HG03108 (cell line): Measurements from ENCODE around the gene NIPBL.
A peak's percentile ranks its signal among the peaks of the same experiment; 100 is the strongest.
"Not testable (repeated sequence)": the region's sequence is repeated elsewhere in the genome, so short reads cannot be mapped to it uniquely, and the experiment has no call there.

Experiments
- ATAC-seq: cut with Tn5 transposase; IDR thresholded peaks from one replicate; pipeline ENCODE4 v1.9.1; 2021; ENCODE audit warnings: moderate library complexity; ENCODE audit not compliant: unreplicated experiment

NIPBL gene

GRCh38 chr5:37082977-37083376 is 206.4 kb downstream of the NIPBL start:
- not testable (repeated sequence) for ATAC-seq

DNA sequence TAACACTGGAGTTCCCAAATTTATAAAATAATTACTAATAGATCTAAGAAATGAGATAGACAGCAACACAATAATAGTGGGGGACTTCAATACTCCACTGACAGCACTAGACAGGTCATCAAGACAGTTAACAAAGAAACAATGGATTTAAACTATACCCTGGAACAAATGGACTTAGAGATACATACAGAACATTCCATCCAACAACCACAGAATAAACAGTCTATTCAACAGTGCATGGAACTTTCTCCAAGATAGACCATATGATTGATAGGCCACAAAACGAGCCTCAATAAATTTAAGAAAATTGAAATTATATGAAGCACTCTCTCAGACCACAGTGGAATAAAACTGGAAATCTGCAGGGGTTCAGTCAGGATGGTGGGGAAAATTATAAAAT is 209.5 kb downstream of the NIPBL start:
- not testable (repeated sequence) for ATAC-seq

DNA sequence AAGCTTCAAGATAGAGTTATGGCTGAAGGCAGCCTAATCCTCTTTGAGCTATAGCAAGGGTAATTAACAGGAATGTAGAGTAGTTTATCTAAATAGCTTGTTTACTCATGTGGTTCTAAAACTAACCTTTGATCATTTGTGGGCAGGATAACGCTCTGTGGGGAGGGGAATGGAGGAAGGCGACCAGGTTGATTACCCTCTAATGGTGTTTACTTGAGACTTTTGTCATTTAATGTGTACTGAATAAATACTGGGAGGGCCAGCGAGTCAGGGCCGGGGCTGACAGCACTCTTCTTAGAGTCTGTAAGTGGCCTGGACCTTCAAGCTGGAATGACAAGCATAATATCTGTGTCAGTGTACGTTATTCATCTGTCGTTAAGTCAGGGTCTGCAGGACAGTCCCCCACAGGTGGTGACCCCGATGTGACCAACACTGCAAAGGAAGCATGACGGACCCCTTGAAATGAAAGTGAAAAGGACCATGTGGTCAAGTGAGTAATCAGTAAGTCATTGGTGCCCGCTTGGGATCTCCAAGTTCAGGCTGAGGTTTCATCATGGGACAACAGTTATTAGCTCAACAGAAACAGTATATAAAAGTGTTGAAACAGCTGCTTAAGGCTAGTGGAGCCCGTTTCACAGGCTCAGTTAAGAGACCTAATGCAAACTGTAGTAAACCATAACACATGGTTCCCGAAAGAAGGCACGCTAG is 210.1 kb downstream of the NIPBL start:
- no peak for ATAC-seq

DNA sequence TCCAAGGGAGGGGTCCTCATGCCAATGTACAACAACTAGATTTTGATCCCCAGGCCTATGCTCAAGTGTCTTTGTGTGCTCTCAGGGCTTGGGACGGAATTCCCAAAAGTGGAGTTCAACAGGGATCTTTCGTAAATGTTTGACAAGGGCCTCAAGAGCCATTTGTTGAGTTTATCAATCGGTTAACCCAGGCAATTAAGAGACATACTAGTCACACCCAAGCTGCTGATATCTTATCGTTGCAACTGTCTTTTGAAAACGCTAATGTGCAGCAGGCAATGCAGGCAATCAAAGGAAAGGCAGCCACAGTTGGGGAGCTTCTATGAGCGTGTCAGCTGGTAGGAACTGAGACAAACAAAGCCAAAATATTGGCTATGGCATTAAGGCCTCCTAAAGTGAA is 211.4 kb downstream of the NIPBL start:
- no peak for ATAC-seq

DNA sequence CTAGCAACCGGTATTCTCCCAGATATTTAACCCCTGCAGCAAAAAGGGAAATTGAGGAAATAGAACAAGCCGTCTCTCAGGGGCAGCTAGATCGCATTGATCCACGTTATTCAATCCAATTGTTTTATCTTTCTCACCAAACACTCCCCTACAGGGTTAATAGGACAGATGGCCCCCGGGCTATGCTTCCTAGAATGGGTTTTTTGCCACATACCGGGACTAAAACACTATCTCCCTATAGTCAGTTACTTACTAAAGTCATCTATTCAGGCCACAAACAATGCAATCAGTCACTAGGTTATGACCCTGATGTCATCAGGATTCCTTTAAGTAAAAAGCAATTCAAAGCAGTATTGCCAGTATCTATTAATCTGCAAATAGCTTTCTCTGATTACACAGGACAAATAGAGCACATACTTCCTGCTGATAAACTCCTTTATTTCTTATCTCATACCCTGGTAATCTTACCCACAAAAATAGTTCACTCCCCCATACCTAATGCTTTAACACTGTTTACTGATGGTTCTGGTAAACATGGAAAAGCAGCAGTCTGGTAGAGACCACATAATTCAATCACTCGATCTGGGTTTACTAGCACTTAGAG is 213.7 kb downstream of the NIPBL start:
- ATAC-seq = no peak

GRCh38 chr5:37090781-37091180 is 214.2 kb downstream of the NIPBL start:
- no peak for ATAC-seq

DNA sequence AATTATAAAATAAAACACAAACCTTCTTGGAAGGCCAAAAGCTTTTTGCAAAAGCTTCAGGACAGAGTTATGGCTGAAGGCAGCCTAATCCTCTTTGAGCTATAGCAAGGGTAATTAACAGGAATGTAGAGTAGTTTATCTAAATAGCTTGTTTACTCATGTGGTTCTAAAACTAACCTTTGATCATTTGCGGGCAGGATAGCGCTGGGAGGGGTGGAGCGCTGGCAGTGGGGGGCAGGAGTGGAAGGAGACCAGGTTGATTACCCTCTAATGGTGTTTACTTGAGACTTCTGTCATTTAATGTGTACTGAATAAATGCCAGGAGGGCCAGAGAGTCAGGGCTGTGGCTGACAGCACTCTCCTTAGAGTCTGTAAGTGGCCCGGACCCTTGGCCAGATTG is 217.2 kb downstream of the NIPBL start:
- ATAC-seq = not testable (repeated sequence)

GRCh38 chr5:37099267-37099666 is 222.7 kb downstream of the NIPBL start:
- not testable (repeated sequence) for ATAC-seq

- no peak for ATAC-seq
These were observed 226.7 kb downstream of the NIPBL start for GRCh38 chr5:37103302-37103701.

GRCh38 chr5:37109338-37109737 is 232.8 kb downstream of the NIPBL start:
- no peak for ATAC-seq

DNA sequence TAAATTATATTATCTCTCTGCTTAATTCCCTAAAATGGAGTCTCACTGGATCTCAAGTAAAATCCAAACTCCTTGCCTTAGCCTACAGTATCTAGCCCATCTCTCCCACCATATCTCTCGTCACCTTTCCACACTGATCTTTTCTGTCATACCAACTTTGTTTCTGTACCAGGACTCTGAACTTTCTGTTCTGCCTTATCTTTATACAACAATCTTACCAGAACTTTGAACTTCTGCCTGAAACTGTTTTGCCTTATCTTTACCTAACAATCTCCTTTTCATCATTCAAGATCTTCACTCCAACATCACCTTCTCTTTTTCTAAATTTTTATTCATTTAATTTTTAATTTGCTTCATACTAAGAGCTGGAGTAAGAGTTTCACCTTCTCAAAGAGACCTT is 233.6 kb downstream of the NIPBL start:
- ATAC-seq = no peak

DNA sequence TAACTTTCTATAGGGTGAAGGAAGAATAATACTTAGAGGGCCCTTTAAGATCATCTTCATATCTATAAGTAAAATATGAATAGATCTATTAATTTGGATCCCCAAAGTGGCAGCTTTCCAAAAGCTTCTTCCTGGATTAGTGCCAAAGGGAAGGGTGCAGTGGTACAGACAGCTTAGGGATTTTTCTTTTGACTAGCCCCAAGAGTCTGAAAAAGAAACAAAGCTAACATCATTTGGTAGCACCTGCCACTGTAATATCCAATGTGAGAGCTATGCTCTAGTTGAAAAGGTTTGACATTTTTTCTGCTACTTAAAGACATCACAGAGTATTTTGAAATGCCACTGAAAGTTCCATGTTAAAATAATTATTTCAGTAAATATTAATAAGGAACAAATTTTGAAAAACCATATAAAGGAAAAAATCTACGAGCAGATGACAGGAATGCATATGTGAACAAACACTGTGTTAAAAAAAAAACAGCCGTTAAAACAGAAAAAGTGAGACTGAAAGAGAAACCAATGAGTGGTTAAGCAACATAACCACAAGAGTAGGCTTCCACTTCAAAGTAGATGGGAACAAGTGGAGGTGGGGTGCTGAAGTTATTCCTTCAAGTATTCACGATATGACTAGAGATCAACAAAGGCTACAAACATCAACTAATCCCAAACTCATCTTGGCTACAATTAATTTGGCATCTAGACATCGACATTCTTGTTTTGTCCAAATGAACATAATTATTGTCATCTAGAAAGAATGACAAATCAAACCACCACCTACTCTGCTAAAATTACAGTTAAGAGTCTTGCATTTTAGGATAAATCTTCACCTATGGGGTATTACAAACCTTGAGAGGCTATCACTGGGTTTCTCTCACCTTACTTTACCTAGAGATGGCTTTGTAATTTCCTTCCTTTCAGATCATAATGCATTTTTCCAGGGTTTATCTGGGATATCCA is 235.1 kb downstream of the NIPBL start:
- ATAC-seq = peak; percentile 89

DNA sequence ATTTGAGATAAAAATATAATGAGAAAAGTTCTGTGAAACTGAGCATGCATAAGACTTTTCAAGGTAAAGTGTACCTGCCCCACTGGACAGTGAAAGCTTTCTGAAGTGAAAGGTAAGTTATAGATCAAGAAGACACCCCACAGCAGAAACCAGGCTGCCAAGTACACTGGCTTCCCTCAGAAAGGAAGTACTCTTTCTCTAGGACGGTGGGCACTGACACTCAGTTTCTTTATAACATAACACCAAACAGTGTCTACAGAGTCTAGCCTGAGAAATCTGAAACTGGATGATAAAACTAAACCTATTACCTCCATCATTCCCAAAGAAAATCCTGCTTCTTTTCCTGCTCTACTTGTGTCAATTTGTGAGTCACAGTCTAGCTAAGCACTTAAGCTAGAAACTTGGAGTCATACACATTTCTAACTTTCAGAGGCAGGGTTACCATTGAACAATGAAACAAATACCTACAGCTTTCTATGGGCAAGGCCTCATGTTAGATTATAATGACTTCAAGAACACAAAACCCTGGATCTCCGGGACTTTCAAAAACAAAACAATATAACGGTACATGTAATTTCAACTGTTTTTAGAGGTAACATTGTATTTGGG is 235.9 kb downstream of the NIPBL start:
- ATAC-seq = no peak
